H9 (cell line): ENCODE results near the gene OR10P1. TPM values are rescaled to one million over a fixed set of nuclear protein-coding genes. Genes with fewer than 3 reads are reported as not detected.
A peak's percentile ranks its signal among the peaks of the same experiment; 100 is the strongest.

Experiments used
- DNase-seq: peaks from one replicate; pipeline ENCODE4 v3.0.0-alpha.2; 2017
- H2AFZ ChIP-seq: one replicate; pipeline ENCODE4 v1.6.1; 2013; ENCODE audit warnings: mild to moderate bottlenecking, low read length, control low read depth, moderate library complexity
- H2AK5ac ChIP-seq: 2 replicates; pipeline ENCODE4 v1.6.1; 2013; ENCODE audit warnings: low read length, control low read depth, mixed read lengths; ENCODE audit not compliant: insufficient read length
- H2BK120ac ChIP-seq: one replicate; pipeline ENCODE4 v1.6.1; 2013; ENCODE audit warnings: low read depth, mild to moderate bottlenecking, low read length, control low read depth, inconsistent platforms; ENCODE audit not compliant: poor library complexity, severe bottlenecking
- H2BK12ac ChIP-seq: 2 replicates; pipeline ENCODE4 v1.6.1; 2013; ENCODE audit warnings: low read length, control low read depth, mixed read lengths, low read depth; ENCODE audit not compliant: insufficient read length
- H2BK15ac ChIP-seq: 2 replicates; pipeline ENCODE4 v1.6.1; 2013; ENCODE audit warnings: low read depth, low read length, control low read depth
- H2BK20ac ChIP-seq: one replicate; pipeline ENCODE4 v1.6.1; 2013; ENCODE audit warnings: low read depth, mild to moderate bottlenecking, low read length, control low read depth, inconsistent platforms; ENCODE audit not compliant: poor library complexity, severe bottlenecking
- H2BK5ac ChIP-seq: 2 replicates; pipeline ENCODE4 v1.6.1; 2013; ENCODE audit warnings: low read length, control low read depth, mixed read lengths; ENCODE audit not compliant: insufficient read length
- H3K14ac ChIP-seq: 2 replicates; pipeline ENCODE4 v1.6.1; 2013; ENCODE audit warnings: low read length, control low read depth; ENCODE audit not compliant: insufficient read depth
- H3K18ac ChIP-seq: 2 replicates; pipeline ENCODE4 v1.6.1; 2013; ENCODE audit warnings: low read depth, mild to moderate bottlenecking, mixed read lengths, low read length, control low read depth; ENCODE audit not compliant: insufficient read length
- H3K23ac ChIP-seq: 2 replicates; pipeline ENCODE4 v1.6.1; 2013; ENCODE audit warnings: low read length, control low read depth, mixed read lengths, low read depth; ENCODE audit not compliant: insufficient read length
- H3K23me2 ChIP-seq: 2 replicates; pipeline ENCODE4 v1.6.1; 2013; ENCODE audit warnings: low read depth, mild to moderate bottlenecking, mixed read lengths, low read length, control low read depth; ENCODE audit not compliant: insufficient read length, poor library complexity, severe bottlenecking
- H3K27ac ChIP-seq: 2 replicates; pipeline ENCODE4 v1.5.1; 2013; ENCODE audit warnings: low read length, control low read depth, mixed read lengths, low read depth; ENCODE audit not compliant: insufficient read length
- H3K27me3 ChIP-seq: 2 replicates; pipeline ENCODE4 v1.6.1; 2013; ENCODE audit warnings: low read length, control low read depth, inconsistent platforms; ENCODE audit not compliant: insufficient read depth
- H3K4ac ChIP-seq: 2 replicates; pipeline ENCODE4 v1.6.1; 2013; ENCODE audit warnings: low read depth, mild to moderate bottlenecking, control low read depth, inconsistent platforms, low read length, moderate library complexity
- H3K4me1 ChIP-seq: 2 replicates; pipeline ENCODE4 v1.6.1; 2013; ENCODE audit warnings: low read length, control low read depth, inconsistent platforms; ENCODE audit not compliant: insufficient read depth
- H3K4me2 ChIP-seq: 2 replicates; pipeline ENCODE4 v1.6.1; 2013; ENCODE audit warnings: low read length, control low read depth, mixed read lengths; ENCODE audit not compliant: insufficient read length, insufficient read depth
- H3K56ac ChIP-seq: 2 replicates; pipeline ENCODE4 v1.6.1; 2013; ENCODE audit warnings: low read depth, mild to moderate bottlenecking, mixed read lengths, low read length, control low read depth; ENCODE audit not compliant: insufficient read length
- H3K79me1 ChIP-seq: 2 replicates; pipeline ENCODE4 v1.6.1; 2013; ENCODE audit warnings: low read depth, mild to moderate bottlenecking, moderate library complexity, low read length, control low read depth, inconsistent platforms; ENCODE audit not compliant: insufficient read depth, poor library complexity, severe bottlenecking
- H3K79me2 ChIP-seq: 2 replicates; pipeline ENCODE4 v1.6.1; 2013; ENCODE audit warnings: low read length, control low read depth, inconsistent platforms; ENCODE audit not compliant: insufficient read depth
- H3K9ac ChIP-seq: 2 replicates; pipeline ENCODE4 v1.6.1; 2013; ENCODE audit warnings: low read length, control low read depth, mixed read lengths; ENCODE audit not compliant: insufficient read length; ENCODE audit errors: extremely low read depth
- H3K9me3 ChIP-seq: one replicate; pipeline ENCODE4 v1.6.1; 2013; ENCODE audit warnings: low read depth, low read length, inconsistent platforms; ENCODE audit not compliant: control insufficient read depth
- H3T11ph ChIP-seq: one replicate; pipeline ENCODE4 v1.6.1; 2013; ENCODE audit warnings: mild to moderate bottlenecking, low read length, control low read depth, inconsistent platforms
- H4K20me1 ChIP-seq: one replicate; pipeline ENCODE4 v1.6.1; 2013; ENCODE audit not compliant: control insufficient read depth, insufficient read length, insufficient read depth
- H4K5ac ChIP-seq: 2 replicates; pipeline ENCODE4 v1.6.1; 2013; ENCODE audit warnings: low read depth, mild to moderate bottlenecking, mixed read lengths, low read length, control low read depth; ENCODE audit not compliant: insufficient read length
- H4K8ac ChIP-seq: replicated peaks from 2 replicates; pipeline ENCODE4 v1.6.1; 2013; ENCODE audit warnings: low read length, control low read depth, mixed read lengths, low read depth; ENCODE audit not compliant: insufficient read length
- H4K91ac ChIP-seq: 2 replicates; pipeline ENCODE4 v1.6.1; 2013; ENCODE audit warnings: low read depth, mild to moderate bottlenecking, moderate library complexity, mixed read lengths, low read length, control low read depth; ENCODE audit not compliant: insufficient read length
- H3K27ac Mint-ChIP-seq, 3 experiments: 2 replicates in 2 of 3; 3 replicates in 1 of 3; pipeline ENCODE4 v1.8.0; 2020 to 2021; ENCODE audit warnings: mixed read lengths in 3 of 3, mild to moderate bottlenecking in 1 of 3, moderate library complexity in 1 of 3
- H3K27me3 Mint-ChIP-seq: 2 replicates; pipeline ENCODE4 v1.8.0; 2021; ENCODE audit warnings: low read depth, mild to moderate bottlenecking, moderate library complexity, mixed read lengths
- H3K36me3 Mint-ChIP-seq, 3 experiments: 2 replicates in 2 of 3; 3 replicates in 1 of 3; pipeline ENCODE4 v1.8.0; 2020 to 2021; ENCODE audit warnings: low read depth in 3 of 3, mixed read lengths in 3 of 3; ENCODE audit not compliant: insufficient read depth in 1 of 3
- H3K4me1 Mint-ChIP-seq, 2 experiments: 2 replicates each; pipeline ENCODE4 v1.8.0; 2020; ENCODE audit warnings: mixed read lengths in 2 of 2
- H3K4me3 Mint-ChIP-seq, 2 experiments: 2 replicates in 1 of 2; 3 replicates in 1 of 2; pipeline ENCODE4 v1.8.0; 2020 to 2021; ENCODE audit warnings: mild to moderate bottlenecking in 2 of 2, mixed read lengths in 2 of 2, moderate library complexity in 1 of 2
- H3K9me3 Mint-ChIP-seq, 2 experiments: 2 replicates in 1 of 2; 3 replicates in 1 of 2; pipeline ENCODE4 v1.8.0; 2020; ENCODE audit warnings: mild to moderate bottlenecking in 2 of 2, mixed read lengths in 2 of 2, moderate library complexity in 1 of 2
- CTCF ChIP-seq: fragments of 200-600 bp; sonication (generic); conservative IDR thresholded peaks from 3 replicates; pipeline ENCODE4 v1.8.0; 2021; ENCODE audit warnings: antibody characterized with exemption, mild to moderate bottlenecking
- WGBS: extraction: QIAGEN DNeasy Blood & Tissue Kit; methylation state at CpG from one replicate; pipeline ENCODE4 v1.1.7; 2013; ENCODE audit warnings: missing lambda C conversion rate, low lambda C conversion rate, mixed read lengths; ENCODE audit not compliant: insufficient read length; ENCODE audit errors: extremely low coverage; 5-methylcytosine and 5-hydroxymethylcytosine counted together
- total RNA-seq: library from RNA; stranded (reverse); gene quantifications from 2 replicates; pipeline ENCODE4 v1.2.1, GENCODE V29; 2021

OR10P1 gene
- total RNA-seq, 1 experiment from 2014 or later: not detected

- Histone ChIP-seq H3K23ac (no peak overlapping the region), H4K20me1 (no peaks in the 10 kb centered on the region), H3K18ac (peak overlapping the region; percentile 9), H3K4ac (no peak overlapping the region), H3K14ac (no peak overlapping the region), H2BK20ac (no peak overlapping the region), H2AK5ac (no peak overlapping the region), H2BK15ac (no peak overlapping the region), H3K9me3 (no peaks in the 10 kb centered on the region), H3K23me2 (no peaks in the 10 kb centered on the region), H3K27ac (no peak overlapping the region), H4K5ac (no peak overlapping the region), H3K4me2 (peak overlapping the region; percentile 33), H3K27me3 (no peaks in the 10 kb centered on the region), H3K79me2 (no peaks in the 10 kb centered on the region), H4K8ac (no peak overlapping the region), H2AFZ (no peak overlapping the region), H3K56ac (no peak overlapping the region), H2BK12ac (no peak overlapping the region), H2BK120ac (no peak overlapping the region), H4K91ac (no peak overlapping the region), H2BK5ac (no peak overlapping the region), H3K9ac (no peak overlapping the region), H3K4me1 (no peaks in the 10 kb centered on the region), H3T11ph (no peak overlapping the region), H3K79me1 (no peaks in the 10 kb centered on the region)
- Mint-ChIP-seq H3K27ac (peak overlapping the region in 2 of 3 experiments; percentile 89 to 96; a peak in 4 of 7 replicates), H3K9me3 (no peaks in the 10 kb centered on the region), H3K4me1 (peaks cover 20 to 21% of the 10 kb centered on the region in 2 experiments), H3K36me3 (peaks cover 0 to 19% (median 9%) of the 10 kb centered on the region in 3 experiments; a peak in 4 of 7 replicates), H3K4me3 (peak overlapping the region; percentile 64 to 70; a peak in 4 of 5 replicates), H3K27me3 (peaks cover 1% of the 10 kb centered on the region; the same call in 1 of the 2 replicates)
- TF ChIP-seq CTCF: peak; percentile 68
- no CpG with 5 or more reads among the region's 17 CpGs for WGBS
- peak; percentile 95 for DNase-seq
Measured at GRCh38 chr12:55681142-55682077, 44.7 kb downstream of the OR10P1 start.
